Measurements from ENCODE around the gene EPHA7.

DNA sequence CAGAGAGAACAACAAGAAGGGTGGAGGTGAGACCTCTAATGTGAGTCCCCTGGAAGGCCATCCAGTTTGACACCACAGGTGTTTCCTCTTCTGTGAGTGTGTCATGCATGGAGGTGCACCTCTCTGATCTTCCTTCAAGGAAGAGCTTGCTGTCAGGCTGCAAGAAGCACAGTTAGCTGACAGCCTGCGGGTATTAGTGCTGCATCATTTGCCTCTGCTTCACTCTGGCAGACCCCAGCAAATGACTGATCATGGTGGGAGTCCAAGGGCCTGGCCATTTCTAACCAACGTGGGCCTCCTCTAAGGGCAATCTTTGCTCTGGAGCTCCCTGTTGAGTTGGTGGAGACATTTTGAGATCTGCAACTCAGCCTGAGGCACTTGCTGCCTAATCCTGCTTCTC is 206.3 kb downstream of the EPHA7 start:
- TF ChIP-seq SNAI2 (CRISPR knock-in tag; IDR thresholded peaks at IDR 0.05) (no peak), ZFP3 (CRISPR knock-in tag; IDR thresholded peaks at IDR 0.05) (no peak), ZNF565 (CRISPR knock-in tag; conservative IDR thresholded peaks at IDR 0.05; ENCODE audit: low read depth) (no peak), RARB (CRISPR knock-in tag; IDR thresholded peaks at IDR 0.05) (no peak), ISL1 (CRISPR knock-in tag; IDR thresholded peaks at IDR 0.05) (no peak)
